ENCODE measurements around the gene SPOCD1.

SPOCD1 gene

GRCh38 chr1:31758823-31759222 is 57.0 kb downstream of the SPOCD1 start:
- Histone ChIP-seq H3K4me1 (ENCODE audit: control insufficient read depth, insufficient read depth, low read length) (peaks cover 35% of the 10 kb centered on the region), H3K4me3 (ENCODE audit: low read length) (no peak overlapping the region), H3K9me3 (ENCODE audit: control insufficient read depth, low read length) (no peaks in the 10 kb centered on the region), H3K9ac (ENCODE audit: low read length) (no peak overlapping the region), H3K27me3 (replicated peaks; ENCODE audit: control insufficient read depth, insufficient read depth, low read length) (no peaks in the 10 kb centered on the region), H3K36me3 (ENCODE audit: control insufficient read depth, insufficient read depth, low read length, severe bottlenecking) (no peaks in the 10 kb centered on the region)
- DNase-seq (ENCODE audit: low read depth) = no peak

GRCh38 chr1:31757989-31758388 is 57.8 kb downstream of the SPOCD1 start:
- H3K36me3 ChIP-seq (ENCODE audit: control insufficient read depth, insufficient read depth, low read length, severe bottlenecking) = no peaks in the 10 kb centered on the region
- no peak for DNase-seq (ENCODE audit: low read depth)
- H3K9me3 ChIP-seq (ENCODE audit: control insufficient read depth, low read length) = no peaks in the 10 kb centered on the region
- H3K9ac ChIP-seq (ENCODE audit: low read length) = no peak overlapping the region
- no peak overlapping the region for H3K4me3 ChIP-seq (ENCODE audit: low read length)
- no peaks in the 10 kb centered on the region for H3K27me3 ChIP-seq (replicated peaks; ENCODE audit: control insufficient read depth, insufficient read depth, low read length)
- H3K4me1 ChIP-seq (ENCODE audit: control insufficient read depth, insufficient read depth, low read length) = peaks cover 40% of the 10 kb centered on the region

- Histone ChIP-seq H3K27me3 (replicated peaks; ENCODE audit: control insufficient read depth, insufficient read depth, low read length) (no peaks in the 10 kb centered on the region), H3K4me1 (ENCODE audit: control insufficient read depth, insufficient read depth, low read length) (peaks cover 39% of the 10 kb centered on the region), H3K4me3 (ENCODE audit: low read length) (no peak overlapping the region), H3K36me3 (ENCODE audit: control insufficient read depth, insufficient read depth, low read length, severe bottlenecking) (no peaks in the 10 kb centered on the region), H3K9ac (ENCODE audit: low read length) (no peak overlapping the region), H3K9me3 (ENCODE audit: control insufficient read depth, low read length) (no peaks in the 10 kb centered on the region)
- DNase-seq (ENCODE audit: low read depth) = no peak
These were observed 58.6 kb downstream of the SPOCD1 start for GRCh38 chr1:31757204-31757679.

- H3K9ac ChIP-seq (ENCODE audit: low read length) = no peak overlapping the region
- no peak for DNase-seq (ENCODE audit: low read depth)
- H3K4me3 ChIP-seq (ENCODE audit: low read length) = no peak overlapping the region
- no peaks in the 10 kb centered on the region for H3K27me3 ChIP-seq (replicated peaks; ENCODE audit: control insufficient read depth, insufficient read depth, low read length)
- no peaks in the 10 kb centered on the region for H3K9me3 ChIP-seq (ENCODE audit: control insufficient read depth, low read length)
- H3K4me1 ChIP-seq (ENCODE audit: control insufficient read depth, insufficient read depth, low read length) = peaks cover 33% of the 10 kb centered on the region
- no peaks in the 10 kb centered on the region for H3K36me3 ChIP-seq (ENCODE audit: control insufficient read depth, insufficient read depth, low read length, severe bottlenecking)
These were observed 59.2 kb downstream of the SPOCD1 start for GRCh38 chr1:31756578-31756977.

- Histone ChIP-seq H3K27me3 (replicated peaks; ENCODE audit: control insufficient read depth, insufficient read depth, low read length) (no peaks in the 10 kb centered on the region), H3K9me3 (ENCODE audit: control insufficient read depth, low read length) (no peaks in the 10 kb centered on the region), H3K9ac (ENCODE audit: low read length) (no peak overlapping the region), H3K36me3 (ENCODE audit: control insufficient read depth, insufficient read depth, low read length, severe bottlenecking) (no peaks in the 10 kb centered on the region), H3K4me1 (ENCODE audit: control insufficient read depth, insufficient read depth, low read length) (peaks cover 31% of the 10 kb centered on the region), H3K4me3 (ENCODE audit: low read length) (no peak overlapping the region)
- no peak for DNase-seq (ENCODE audit: low read depth)
These were observed 59.9 kb downstream of the SPOCD1 start for GRCh38 chr1:31755850-31756492.

- Histone ChIP-seq H3K36me3 (ENCODE audit: control insufficient read depth, insufficient read depth, low read length, severe bottlenecking) (no peaks in the 10 kb centered on the region), H3K4me3 (ENCODE audit: low read length) (no peak overlapping the region), H3K4me1 (ENCODE audit: control insufficient read depth, insufficient read depth, low read length) (peaks cover 38% of the 10 kb centered on the region), H3K27me3 (replicated peaks; ENCODE audit: control insufficient read depth, insufficient read depth, low read length) (no peaks in the 10 kb centered on the region), H3K9me3 (ENCODE audit: control insufficient read depth, low read length) (no peaks in the 10 kb centered on the region), H3K9ac (ENCODE audit: low read length) (no peak overlapping the region)
- peak; percentile 56 for DNase-seq (ENCODE audit: low read depth)
These were observed 60.6 kb downstream of the SPOCD1 start for GRCh38 chr1:31755197-31755611.

- Histone ChIP-seq H3K9me3 (ENCODE audit: control insufficient read depth, low read length) (no peaks in the 10 kb centered on the region), H3K27me3 (replicated peaks; ENCODE audit: control insufficient read depth, insufficient read depth, low read length) (no peaks in the 10 kb centered on the region), H3K36me3 (ENCODE audit: control insufficient read depth, insufficient read depth, low read length, severe bottlenecking) (no peaks in the 10 kb centered on the region), H3K9ac (ENCODE audit: low read length) (no peak overlapping the region), H3K4me3 (ENCODE audit: low read length) (no peak overlapping the region), H3K4me1 (ENCODE audit: control insufficient read depth, insufficient read depth, low read length) (peaks cover 35% of the 10 kb centered on the region)
- no peak for DNase-seq (ENCODE audit: low read depth)
These were observed 61.4 kb downstream of the SPOCD1 start for GRCh38 chr1:31754397-31754796.

GRCh38 chr1:31753707-31754349 is 62.0 kb downstream of the SPOCD1 start:
- DNase-seq (ENCODE audit: low read depth) = peak; percentile 54
- peak overlapping the region; percentile 48 for H3K9ac ChIP-seq (ENCODE audit: low read length)
- H3K36me3 ChIP-seq (ENCODE audit: control insufficient read depth, insufficient read depth, low read length, severe bottlenecking) = no peaks in the 10 kb centered on the region
- no peaks in the 10 kb centered on the region for H3K27me3 ChIP-seq (replicated peaks; ENCODE audit: control insufficient read depth, insufficient read depth, low read length)
- no peak overlapping the region for H3K4me3 ChIP-seq (ENCODE audit: low read length)
- no peaks in the 10 kb centered on the region for H3K9me3 ChIP-seq (ENCODE audit: control insufficient read depth, low read length)
- H3K4me1 ChIP-seq (ENCODE audit: control insufficient read depth, insufficient read depth, low read length) = peaks cover 35% of the 10 kb centered on the region

GRCh38 chr1:31752952-31753475 is 62.8 kb downstream of the SPOCD1 start:
- peak overlapping the region; percentile 48 for H3K9ac ChIP-seq (ENCODE audit: low read length)
- no peaks in the 10 kb centered on the region for H3K9me3 ChIP-seq (ENCODE audit: control insufficient read depth, low read length)
- no peaks in the 10 kb centered on the region for H3K27me3 ChIP-seq (replicated peaks; ENCODE audit: control insufficient read depth, insufficient read depth, low read length)
- H3K4me1 ChIP-seq (ENCODE audit: control insufficient read depth, insufficient read depth, low read length) = peaks cover 35% of the 10 kb centered on the region
- H3K36me3 ChIP-seq (ENCODE audit: control insufficient read depth, insufficient read depth, low read length, severe bottlenecking) = no peaks in the 10 kb centered on the region
- no peak for DNase-seq (ENCODE audit: low read depth)
- no peak overlapping the region for H3K4me3 ChIP-seq (ENCODE audit: low read length)

- Histone ChIP-seq H3K4me1 (ENCODE audit: control insufficient read depth, insufficient read depth, low read length) (peaks cover 35% of the 10 kb centered on the region), H3K27me3 (replicated peaks; ENCODE audit: control insufficient read depth, insufficient read depth, low read length) (no peaks in the 10 kb centered on the region), H3K4me3 (ENCODE audit: low read length) (no peak overlapping the region), H3K36me3 (ENCODE audit: control insufficient read depth, insufficient read depth, low read length, severe bottlenecking) (no peaks in the 10 kb centered on the region), H3K9ac (ENCODE audit: low read length) (no peak overlapping the region), H3K9me3 (ENCODE audit: control insufficient read depth, low read length) (no peaks in the 10 kb centered on the region)
- DNase-seq (ENCODE audit: low read depth) = no peak
These were observed 63.6 kb downstream of the SPOCD1 start for GRCh38 chr1:31752258-31752657.

- no peak overlapping the region for H3K4me3 ChIP-seq (ENCODE audit: low read length)
- no peak for DNase-seq (ENCODE audit: low read depth)
- no peak overlapping the region for H3K9ac ChIP-seq (ENCODE audit: low read length)
- no peaks in the 10 kb centered on the region for H3K36me3 ChIP-seq (ENCODE audit: control insufficient read depth, insufficient read depth, low read length, severe bottlenecking)
- no peaks in the 10 kb centered on the region for H3K27me3 ChIP-seq (replicated peaks; ENCODE audit: control insufficient read depth, insufficient read depth, low read length)
- H3K4me1 ChIP-seq (ENCODE audit: control insufficient read depth, insufficient read depth, low read length) = peaks cover 35% of the 10 kb centered on the region
- no peaks in the 10 kb centered on the region for H3K9me3 ChIP-seq (ENCODE audit: control insufficient read depth, low read length)
These were observed 64.0 kb downstream of the SPOCD1 start for GRCh38 chr1:31751822-31752241.
